PFSK-1 (cell line): ENCODE data around the gene C3orf52.

Source experiments
- FOXP2 ChIP-seq: optimal IDR thresholded peaks from 2 replicates; pipeline ENCODE3; 2011; ENCODE audit warnings: borderline replicate concordance, control low read depth, inconsistent platforms; ENCODE audit not compliant: insufficient read depth; ENCODE audit errors: extremely low read length, extremely low read depth
- POLR2AphosphoS5 ChIP-seq: IDR thresholded peaks from 2 replicates; pipeline ENCODE4 v1.6.1; 2012; ENCODE audit warnings: low read depth, mild to moderate bottlenecking, control low read depth, low read length, moderate library complexity
- REST ChIP-seq, 2 experiments: IDR thresholded peaks; 2 replicates each; pipeline versions ENCODE4 v1.6.1 to v1.8.0; 2011 to 2012; ENCODE audit warnings: low read depth in 2 of 2, low read length in 2 of 2, control low read depth in 1 of 2, inconsistent platforms in 1 of 2, mild to moderate bottlenecking in 1 of 2, moderate library complexity in 1 of 2; ENCODE audit not compliant: insufficient read depth in 1 of 2
- SIN3A ChIP-seq: IDR thresholded peaks from 2 replicates; pipeline ENCODE4 v1.6.1; 2012; ENCODE audit warnings: mild to moderate bottlenecking, low read length, moderate library complexity, borderline replicate concordance; ENCODE audit not compliant: insufficient read depth
- TAF1 ChIP-seq: IDR thresholded peaks from 2 replicates; pipeline ENCODE4 v1.6.1; 2012; ENCODE audit warnings: low read length, control low read depth, borderline replicate concordance; ENCODE audit not compliant: insufficient read depth

Gene C3orf52

GRCh38 chr3:112129925-112130637 lies 43.9 kb downstream of the C3orf52 start:
- TF ChIP-seq SIN3A, result no peak
- TF ChIP-seq REST (IDR thresholded peaks at IDR 0.05; ENCODE audit: insufficient read depth in 1 of 2, low read depth in 2 of 2, low read length in 2 of 2), result no peak
- no peak for TF ChIP-seq TAF1
- TF ChIP-seq FOXP2, result no peak
- no peak for TF ChIP-seq POLR2AphosphoS5

DNA sequence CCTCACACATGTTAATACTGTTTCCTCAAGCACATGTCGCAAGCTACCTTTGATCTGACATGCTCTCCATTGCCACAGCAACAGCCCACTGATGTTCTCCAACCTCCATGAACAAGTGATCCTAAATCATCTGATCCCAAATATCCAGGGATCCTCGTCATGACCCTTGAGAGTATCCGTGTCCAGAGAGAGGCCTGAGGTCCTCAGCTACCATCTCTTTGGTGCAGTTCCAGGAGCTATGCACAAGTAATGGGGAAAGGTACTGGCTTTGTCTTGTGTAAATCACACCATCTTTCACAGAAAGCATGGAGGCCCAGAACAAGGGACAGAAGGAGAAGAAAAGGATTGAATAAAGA lies 44.4 kb downstream of the C3orf52 start:
- no peak for TF ChIP-seq POLR2AphosphoS5
- TF ChIP-seq REST (IDR thresholded peaks at IDR 0.05; ENCODE audit: insufficient read depth in 1 of 2, low read depth in 2 of 2, low read length in 2 of 2), result no peak
- no peak for TF ChIP-seq FOXP2

DNA sequence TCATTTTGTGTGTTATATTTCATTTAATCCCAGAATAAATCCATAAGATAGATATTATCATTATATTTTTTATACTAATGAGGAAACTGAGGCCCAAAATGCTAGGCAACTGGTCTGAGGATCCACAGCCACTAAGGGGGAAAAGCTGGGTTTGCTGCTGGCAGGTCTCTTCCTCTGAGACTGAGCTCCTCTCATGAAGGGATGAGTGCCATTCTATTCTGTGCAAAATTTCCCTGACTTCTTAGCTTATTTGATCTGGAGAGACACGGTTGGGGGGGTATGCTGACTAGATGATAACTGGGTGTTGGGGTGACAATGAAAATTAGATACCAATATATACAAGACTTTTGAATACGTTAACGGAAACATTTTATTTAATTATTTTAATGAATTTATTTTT lies 44.9 kb downstream of the C3orf52 start:
- TF ChIP-seq FOXP2 (no peak), SIN3A (no peak), POLR2AphosphoS5 (no peak), TAF1 (no peak), REST (IDR thresholded peaks at IDR 0.05; ENCODE audit: insufficient read depth in 1 of 2, low read depth in 2 of 2, low read length in 2 of 2) (no peak)

DNA sequence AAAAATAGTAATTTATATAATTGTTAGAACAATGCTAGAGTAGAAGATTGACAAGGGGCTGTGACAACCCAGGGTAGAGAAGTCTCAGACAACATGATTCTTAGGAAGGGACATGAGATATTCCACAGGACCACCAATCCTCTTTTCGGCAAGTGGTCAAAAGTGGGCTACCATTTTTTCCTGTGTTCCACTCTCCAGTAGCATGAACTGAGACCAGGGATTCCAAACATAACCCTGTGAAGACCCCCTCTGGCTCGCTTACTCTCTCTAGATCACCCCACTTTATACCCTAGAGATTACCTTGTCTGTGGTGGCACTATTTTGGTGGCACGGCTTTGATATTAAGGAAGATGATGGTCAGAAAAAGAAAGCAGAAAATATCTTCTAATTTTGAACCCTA lies 45.9 kb downstream of the C3orf52 start:
- TF ChIP-seq POLR2AphosphoS5, result no peak
- no peak for TF ChIP-seq SIN3A
- no peak for TF ChIP-seq FOXP2
- no peak for TF ChIP-seq TAF1
- no peak for TF ChIP-seq REST (IDR thresholded peaks at IDR 0.05; ENCODE audit: insufficient read depth in 1 of 2, low read depth in 2 of 2, low read length in 2 of 2)

DNA sequence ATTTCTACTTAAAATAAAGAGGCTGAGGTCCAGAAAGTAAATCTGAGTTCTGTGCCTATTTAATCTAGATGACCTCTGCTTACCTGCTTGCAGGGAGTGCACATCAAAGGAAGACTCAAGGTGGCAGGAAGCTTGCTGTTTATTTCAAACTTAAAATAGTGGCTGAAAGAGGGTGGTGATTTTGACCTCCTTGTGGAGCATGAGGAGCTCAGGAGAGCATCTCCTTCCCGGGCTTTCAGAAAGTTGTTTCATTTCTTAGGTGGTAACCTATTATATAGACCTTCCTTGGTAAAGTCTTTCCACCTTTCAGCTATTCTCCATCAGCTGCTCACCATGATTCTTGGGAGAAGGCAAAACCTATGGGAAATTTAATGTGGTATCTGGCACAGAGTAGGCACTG lies 46.4 kb downstream of the C3orf52 start:
- no peak for TF ChIP-seq REST (IDR thresholded peaks at IDR 0.05; ENCODE audit: insufficient read depth in 1 of 2, low read depth in 2 of 2, low read length in 2 of 2)
- no peak for TF ChIP-seq TAF1
- TF ChIP-seq SIN3A, result no peak
- no peak for TF ChIP-seq POLR2AphosphoS5
- TF ChIP-seq FOXP2, result no peak
